Measurements from ENCODE around the gene ADCY6. TPM values are rescaled to one million over a fixed set of nuclear protein-coding genes. Genes with fewer than 3 reads are reported as not detected.

Gene ADCY6
- total RNA-seq, 1 experiment from 2014 or later, result 21.9 TPM

GRCh38 chr12:48788524-48788853 lies 400 bp downstream of the ADCY6 start:
- DNase-seq (ENCODE audit: unreplicated experiment), result no peak
- Mint-ChIP-seq H3K36me3 (ENCODE audit: insufficient read depth, unreplicated experiment) (no peaks in the 10 kb centered on the region), H3K9me3 (ENCODE audit: unreplicated experiment) (no peaks in the 10 kb centered on the region), H3K27ac (ENCODE audit: low read depth, unreplicated experiment) (peak overlapping the region; percentile 95), H3K4me3 (ENCODE audit: unreplicated experiment) (peak overlapping the region; percentile 86), H3K4me1 (ENCODE audit: insufficient read depth, unreplicated experiment) (peaks cover 22% of the 10 kb centered on the region), H3K27me3 (ENCODE audit: insufficient read depth, unreplicated experiment) (no peaks in the 10 kb centered on the region)
- ChIA-PET CTCF (interaction anchor here (0.8 to 1.8 kb wide), 4 partner anchors 8 to 268 kb away, joined by 3 to 9 read pairs (median 4); no protein-coding TSS in a partner anchor), POLR2A (interaction anchor here (0.6 to 2.6 kb wide), 8 partner anchors 9 to 321 kb away, joined by 3 to 19 read pairs (median 3); partner anchors contain the start of gene CCNT1)
- TF ChIP-seq CTCF (IDR thresholded peaks at IDR 0.05; ENCODE audit: unreplicated experiment), result no peak
- intact Hi-C loops (cut with micrococcal nuclease), result no loop called here
- no TSS peak for BruUV-seq (replicated peaks)

- peak overlapping the region; percentile 86 for H3K4me3 Mint-ChIP-seq (ENCODE audit: unreplicated experiment)
- ChIA-PET POLR2A (interaction anchor here (0.8 to 2.6 kb wide), 2 partner anchors 9 to 27 kb away, joined by 3 to 19 read pairs; no protein-coding TSS in a partner anchor), CTCF (interaction anchor here (0.8 to 1.8 kb wide), 3 partner anchors 8 to 268 kb away, joined by 3 to 5 read pairs (median 4); no protein-coding TSS in a partner anchor)
- H3K27ac Mint-ChIP-seq (ENCODE audit: low read depth, unreplicated experiment), result peak overlapping the region; percentile 95
- no peaks in the 10 kb centered on the region for H3K9me3 Mint-ChIP-seq (ENCODE audit: unreplicated experiment)
- DNase-seq (ENCODE audit: unreplicated experiment), result no peak
- BruUV-seq (replicated peaks), result no TSS peak
- intact Hi-C loops (cut with micrococcal nuclease), result no loop called here
- H3K27me3 Mint-ChIP-seq (ENCODE audit: insufficient read depth, unreplicated experiment), result no peaks in the 10 kb centered on the region
- TF ChIP-seq CTCF (IDR thresholded peaks at IDR 0.05; ENCODE audit: unreplicated experiment), result no peak
- H3K4me1 Mint-ChIP-seq (ENCODE audit: insufficient read depth, unreplicated experiment), result peaks cover 22% of the 10 kb centered on the region
- H3K36me3 Mint-ChIP-seq (ENCODE audit: insufficient read depth, unreplicated experiment), result no peaks in the 10 kb centered on the region
Measured at GRCh38 chr12:48787791-48788523, 932 bp downstream of the ADCY6 start.

DNA sequence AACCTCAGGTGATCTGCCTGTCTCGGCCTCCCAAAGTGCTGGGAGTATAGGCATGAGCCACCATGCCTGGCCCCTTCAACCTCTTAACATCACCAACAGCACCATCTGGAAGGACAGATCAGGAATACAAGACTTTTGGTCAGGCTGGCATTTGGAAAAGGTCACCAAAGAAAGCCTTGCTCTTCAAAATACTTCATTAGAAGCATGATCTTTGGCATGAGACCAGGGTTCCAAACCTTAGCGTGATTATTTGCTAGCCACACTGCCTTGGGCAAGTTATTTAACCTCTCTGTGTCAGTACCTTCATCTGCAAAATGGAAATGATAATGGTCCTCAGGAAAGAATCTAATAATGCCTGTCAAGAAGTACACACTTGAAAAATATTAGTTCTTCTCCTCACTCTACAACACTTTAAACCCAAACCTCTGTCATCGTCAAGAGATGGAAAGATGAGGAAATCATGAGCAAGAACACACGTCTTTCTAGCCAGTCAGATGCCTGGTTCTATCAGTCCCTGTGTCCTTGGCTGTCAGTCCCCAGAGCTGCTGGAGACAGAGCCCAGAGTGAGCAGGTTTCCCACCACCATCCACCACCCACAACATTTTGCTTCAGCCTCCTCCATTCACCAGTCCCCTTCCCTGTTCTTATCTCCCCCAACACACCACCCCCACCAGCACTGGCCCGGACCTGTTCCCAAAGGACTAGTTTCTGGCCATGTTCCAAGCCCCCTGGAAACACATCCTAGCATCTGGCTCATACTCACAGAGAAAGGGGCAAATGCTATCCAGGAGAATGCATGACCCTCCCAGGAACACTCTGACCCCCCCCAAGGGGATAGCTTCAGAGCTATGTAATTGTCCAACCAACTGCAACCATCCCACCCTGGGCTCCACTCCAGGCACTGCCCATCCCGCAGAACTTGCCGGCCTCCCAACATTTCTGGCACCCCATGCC lies 2.0 kb downstream of the ADCY6 start:
- BruUV-seq (replicated peaks), result no TSS peak
- DNase-seq (ENCODE audit: unreplicated experiment), result no peak
- Mint-ChIP-seq H3K27me3 (ENCODE audit: insufficient read depth, unreplicated experiment) (no peaks in the 10 kb centered on the region), H3K27ac (ENCODE audit: low read depth, unreplicated experiment) (peak overlapping the region; percentile 95), H3K4me3 (ENCODE audit: unreplicated experiment) (peak overlapping the region; percentile 86), H3K9me3 (ENCODE audit: unreplicated experiment) (no peaks in the 10 kb centered on the region), H3K36me3 (ENCODE audit: insufficient read depth, unreplicated experiment) (peaks cover 3% of the 10 kb centered on the region), H3K4me1 (ENCODE audit: insufficient read depth, unreplicated experiment) (peaks cover 27% of the 10 kb centered on the region)
- intact Hi-C loops (cut with micrococcal nuclease), result no loop called here
- ChIA-PET CTCF (interaction anchor here (1.3 to 5.0 kb wide), 3 partner anchors 8 to 33 kb away, joined by 5 to 31 read pairs (median 5); no protein-coding TSS in a partner anchor), POLR2A (no interaction called here)
- TF ChIP-seq CTCF (IDR thresholded peaks at IDR 0.05; ENCODE audit: unreplicated experiment), result no peak

DNA sequence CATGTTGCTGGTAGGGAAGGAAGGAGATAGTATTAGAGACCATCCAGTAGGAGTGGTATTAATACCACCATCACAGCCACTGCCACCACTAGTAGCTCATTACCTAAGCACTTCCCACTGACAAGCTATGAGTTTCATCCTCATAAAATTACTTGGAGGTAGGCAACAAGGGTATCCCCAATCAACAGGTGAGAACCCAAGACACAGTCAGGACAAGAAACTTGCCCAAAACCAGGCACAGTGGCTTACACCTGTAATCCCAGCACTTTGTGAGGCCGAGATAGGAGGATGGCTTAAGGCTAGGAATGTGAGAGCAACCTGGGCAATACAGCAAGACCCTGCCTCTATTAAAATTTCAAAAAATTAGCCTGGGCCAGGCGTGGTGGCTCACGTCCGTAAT lies 5.5 kb downstream of the ADCY6 start:
- no peak overlapping the region for H3K27ac Mint-ChIP-seq (ENCODE audit: low read depth, unreplicated experiment)
- H3K27me3 Mint-ChIP-seq (ENCODE audit: insufficient read depth, unreplicated experiment), result no peaks in the 10 kb centered on the region
- intact Hi-C loops (cut with micrococcal nuclease), result no loop called here
- H3K9me3 Mint-ChIP-seq (ENCODE audit: unreplicated experiment), result no peaks in the 10 kb centered on the region
- H3K36me3 Mint-ChIP-seq (ENCODE audit: insufficient read depth, unreplicated experiment), result peaks cover 6% of the 10 kb centered on the region
- H3K4me1 Mint-ChIP-seq (ENCODE audit: insufficient read depth, unreplicated experiment), result peaks cover 24% of the 10 kb centered on the region
- TF ChIP-seq CTCF (IDR thresholded peaks at IDR 0.05; ENCODE audit: unreplicated experiment), result no peak
- CTCF ChIA-PET, result interaction anchor here (0.6 to 5.0 kb wide), 2 partner anchors 12 to 915 kb away, joined by 3 to 31 read pairs; no protein-coding TSS in a partner anchor
- POLR2A ChIA-PET, result interaction anchor here (1.3 kb wide), 1 partner anchor 66 kb away, joined by 4 read pairs; no protein-coding TSS in a partner anchor
- no peak for DNase-seq (ENCODE audit: unreplicated experiment)
- no peak overlapping the region for H3K4me3 Mint-ChIP-seq (ENCODE audit: unreplicated experiment)
- BruUV-seq (replicated peaks), result no TSS peak

Measured in MCF 10A (cell line).